Measurements from ENCODE around the gene MALRD1.

The MALRD1 gene

GRCh38 chr10:19417740-19418139 lies 369.1 kb downstream of the MALRD1 start:
- no peak overlapping the region for H3K4me3 ChIP-seq (ENCODE audit: low read depth, low read length)
- no peak for DNase-seq (ENCODE audit: low read depth)
- no peak for TF ChIP-seq CTCF (IDR thresholded peaks at IDR 0.05; ENCODE audit: insufficient read depth, low read depth, low read length, missing control alignments)

GRCh38 chr10:19421674-19422073 lies 373.1 kb downstream of the MALRD1 start:
- DNase-seq (ENCODE audit: low read depth): no peak
- no peak for TF ChIP-seq CTCF (IDR thresholded peaks at IDR 0.05; ENCODE audit: insufficient read depth, low read depth, low read length, missing control alignments)
- no peak overlapping the region for H3K4me3 ChIP-seq (ENCODE audit: low read depth, low read length)

GRCh38 chr10:19426034-19426433 lies 377.4 kb downstream of the MALRD1 start:
- no peak for DNase-seq (ENCODE audit: low read depth)
- H3K4me3 ChIP-seq (ENCODE audit: low read depth, low read length): no peak overlapping the region
- TF ChIP-seq CTCF (IDR thresholded peaks at IDR 0.05; ENCODE audit: insufficient read depth, low read depth, low read length, missing control alignments): no peak

GRCh38 chr10:19431622-19432351 lies 383.2 kb downstream of the MALRD1 start:
- DNase-seq (ENCODE audit: low read depth): no peak
- TF ChIP-seq CTCF (IDR thresholded peaks at IDR 0.05; ENCODE audit: insufficient read depth, low read depth, low read length, missing control alignments): no peak
- H3K4me3 ChIP-seq (ENCODE audit: low read depth, low read length): no peak overlapping the region

GRCh38 chr10:19449860-19450259 lies 401.3 kb downstream of the MALRD1 start:
- DNase-seq (ENCODE audit: low read depth): no peak
- no peak overlapping the region for H3K4me3 ChIP-seq (ENCODE audit: low read depth, low read length)
- TF ChIP-seq CTCF (IDR thresholded peaks at IDR 0.05; ENCODE audit: insufficient read depth, low read depth, low read length, missing control alignments): no peak

GRCh38 chr10:19451356-19451755 lies 402.8 kb downstream of the MALRD1 start:
- H3K4me3 ChIP-seq (ENCODE audit: low read depth, low read length): no peak overlapping the region
- TF ChIP-seq CTCF (IDR thresholded peaks at IDR 0.05; ENCODE audit: insufficient read depth, low read depth, low read length, missing control alignments): no peak
- no peak for DNase-seq (ENCODE audit: low read depth)

- no peak overlapping the region for H3K4me3 ChIP-seq (ENCODE audit: low read depth, low read length)
- TF ChIP-seq CTCF (IDR thresholded peaks at IDR 0.05; ENCODE audit: insufficient read depth, low read depth, low read length, missing control alignments): no peak
- no peak for DNase-seq (ENCODE audit: low read depth)
These were observed 403.3 kb downstream of the MALRD1 start for GRCh38 chr10:19451937-19452336.

All from GM12865 (cell line).